Activated CD4-positive, alpha-beta T cell treated with anti-CD3 and anti-CD28 coated beads for 24 hours (primary cell): Measurements from ENCODE around the gene ACTN3.
"Not testable (repeated sequence)": the region's sequence is repeated elsewhere in the genome, so short reads cannot be mapped to it uniquely, and the experiment has no call there.

Experiments used
- DNase-seq, 2 donors: peaks; one replicate each; pipeline ENCODE4 v3.0.0-alpha.2; 2020; ENCODE audit warnings: low read depth in 2 of 2

ACTN3 gene

GRCh38 chr11:66544952-66545351, 1.8 kb upstream of the ACTN3 start:
- DNase-seq, result not testable (repeated sequence)

GRCh38 chr11:66545701-66546367, 869 bp upstream of the ACTN3 start, which contains the start of gene ZDHHC24:
Gene ZDHHC24, minus strand, starts transcription at chr11:66546048. Its CDS starts 45 bp downstream, at chr11:66546003.
- DNase-seq, result peak; percentile 79 to 90

GRCh38 chr11:66546966-66547661, 411 bp downstream of the ACTN3 start:
- no peak for DNase-seq

- no peak for DNase-seq
Observed at GRCh38 chr11:66547662-66548009, 933 bp downstream of the ACTN3 start.

GRCh38 chr11:66548041-66548440, 1.3 kb downstream of the ACTN3 start:
- no peak for DNase-seq

GRCh38 chr11:66548774-66549630, 2.3 kb downstream of the ACTN3 start:
- no peak for DNase-seq

GRCh38 chr11:66549696-66550095, 3.0 kb downstream of the ACTN3 start:
- no peak for DNase-seq

GRCh38 chr11:66550887-66551286, 4.2 kb downstream of the ACTN3 start:
- DNase-seq, result no peak

- DNase-seq, result no peak
Observed at GRCh38 chr11:66554602-66555001, 7.9 kb downstream of the ACTN3 start.

- no peak for DNase-seq
Observed at GRCh38 chr11:66555416-66555815, 8.7 kb downstream of the ACTN3 start.

- no peak for DNase-seq
Observed at GRCh38 chr11:66556086-66556485, 9.4 kb downstream of the ACTN3 start.

GRCh38 chr11:66557733-66558326, 11.1 kb downstream of the ACTN3 start:
- DNase-seq, result no peak

- no peak for DNase-seq
Observed at GRCh38 chr11:66559142-66559865, 12.6 kb downstream of the ACTN3 start.

- DNase-seq, result no peak
Observed at GRCh38 chr11:66559866-66560676, 13.4 kb downstream of the ACTN3 start.

- no peak for DNase-seq
Observed at GRCh38 chr11:66561178-66561974, 14.7 kb downstream of the ACTN3 start.

- no peak for DNase-seq
Observed at GRCh38 chr11:66561975-66562248, 15.2 kb downstream of the ACTN3 start.

GRCh38 chr11:66562275-66562674, 15.6 kb downstream of the ACTN3 start:
- no peak for DNase-seq

- DNase-seq, result no peak
Observed at GRCh38 chr11:66562907-66563583, 16.3 kb downstream of the ACTN3 start.

- no peak for DNase-seq
Observed at GRCh38 chr11:66563832-66564231, 17.1 kb downstream of the ACTN3 start.
